AG04450 (cell line): ENCODE data around the gene RMI2. TPM values are rescaled to one million over a fixed set of nuclear protein-coding genes. Genes with fewer than 3 reads are reported as not detected.

ENCODE experiments used
- CTCF ChIA-PET: fragments of 300-600, 350-600 bp; formaldehyde crosslinking; extraction: SDS; loops from one replicate; lab custom pipeline; 2022; ENCODE audit warnings: antibody characterized with exemption, inconsistent platforms; lab: Charles Lee
- POLR2A ChIA-PET: fragments of 350-600 bp; formaldehyde crosslinking; extraction: SDS; loops from one replicate; lab custom pipeline; 2021; ENCODE audit warnings: antibody characterized with exemption, inconsistent platforms; lab: Yijun Ruan, JAX
- DNase-seq: peaks from one replicate; pipeline ENCODE4 v3.0.0-alpha.2; 2011; ENCODE audit warnings: low read depth, low spot score
- H3K27ac ChIP-seq: one replicate; pipeline ENCODE4 v1.5.1; 2012; ENCODE audit warnings: low read depth, low read length, control low read depth
- H3K27me3 ChIP-seq: one replicate; pipeline ENCODE4 v1.6.0; 2012; ENCODE audit warnings: low read length; ENCODE audit not compliant: control insufficient read depth, insufficient read depth
- H3K4me3 ChIP-seq: 2 replicates; pipeline ENCODE4 v1.5.1; 2011; ENCODE audit warnings: mild to moderate bottlenecking, low read depth, low read length, control low read depth
- H3K9me3 ChIP-seq: 2 replicates; pipeline ENCODE4 v1.5.1; 2012; ENCODE audit warnings: low read length; ENCODE audit not compliant: control insufficient read depth, insufficient read depth
- CTCF ChIP-seq: IDR thresholded peaks from 2 replicates; pipeline ENCODE4 v1.5.1; 2011; ENCODE audit warnings: low read depth, low read length, control low read depth, inconsistent platforms
- polyA plus RNA-seq: library from polyadenylated mRNA; depleted of rRNA; stranded (reverse); fragments of >200 nt; gene quantifications from 2 replicates; pipeline ENCODE4 v1.2.3, GENCODE V29; 2011

The RMI2 gene
- polyA plus RNA-seq, 1 experiment: 4.7 TPM

- DNase-seq: no peak
- Histone ChIP-seq H3K9me3 (no peaks in the 10 kb centered on the region; the same call in 1 of the 2 replicates), H3K27ac (no peak overlapping the region), H3K27me3 (no peaks in the 10 kb centered on the region), H3K4me3 (no peak overlapping the region)
- TF ChIP-seq CTCF: no peak
- CTCF ChIA-PET: no interaction called here
- POLR2A ChIA-PET: no interaction called here
Observed at GRCh38 chr16:11310634-11310977, 34.7 kb upstream of the RMI2 start.

- POLR2A ChIA-PET: interaction anchor here (1.0 kb wide), 1 partner anchor 55 kb away, joined by 4 read pairs; the partner anchor contains the start of gene SOCS1
- CTCF ChIA-PET: no interaction called here
Observed at GRCh38 chr16:11310997-11311561, 34.2 kb upstream of the RMI2 start.

GRCh38 chr16:11312718-11313492, 32.4 kb upstream of the RMI2 start:
- TF ChIP-seq CTCF: no peak
- CTCF ChIA-PET: no interaction called here
- Histone ChIP-seq H3K27me3 (no peaks in the 10 kb centered on the region), H3K27ac (peak overlapping the region; percentile 31), H3K9me3 (no peaks in the 10 kb centered on the region), H3K4me3 (no peak overlapping the region)
- POLR2A ChIA-PET: interaction anchor here (0.7 kb wide), 1 partner anchor 15 kb away, joined by 3 read pairs; no protein-coding TSS in a partner anchor
- DNase-seq: no peak

More at GRCh38 chr16:11310997-11311561, 34.2 kb upstream of the RMI2 start:
- no peak for DNase-seq
- Histone ChIP-seq H3K27ac (no peak overlapping the region), H3K4me3 (no peak overlapping the region), H3K9me3 (no peaks in the 10 kb centered on the region; the same call in 1 of the 2 replicates), H3K27me3 (no peaks in the 10 kb centered on the region)
- TF ChIP-seq CTCF: no peak

- H3K27me3 ChIP-seq: no peaks in the 10 kb centered on the region
- ChIA-PET CTCF (no interaction called here), POLR2A (interaction anchor here (0.7 kb wide), 1 partner anchor 16 kb away, joined by 3 read pairs; no protein-coding TSS in a partner anchor)
- no peak overlapping the region for H3K27ac ChIP-seq
- TF ChIP-seq CTCF: no peak
- H3K9me3 ChIP-seq: no peaks in the 10 kb centered on the region; the same call in 1 of the 2 replicates
- no peak for DNase-seq
- no peak overlapping the region for H3K4me3 ChIP-seq
Observed at GRCh38 chr16:11313493-11314308, 31.6 kb upstream of the RMI2 start.
